GM12878 (cell line): ENCODE results near the gene CNTNAP2.

Experiments
- CEBPZ ChIP-seq: fragments of 150-350 bp; IDR thresholded peaks from 2 replicates; pipeline ENCODE4 v1.6.1; 2016; ENCODE audit warnings: low read depth, low read length
- CREB1 ChIP-seq: IDR thresholded peaks from 2 replicates; pipeline ENCODE4 v1.6.1; 2012; ENCODE audit warnings: low read depth, mild to moderate bottlenecking, inconsistent platforms
- CTCF ChIP-seq, 3 experiments: IDR thresholded peaks in 2 of 3; conservative IDR thresholded peaks in 1 of 3; 2 replicates each; pipeline ENCODE4 v1.5.1; 2011; ENCODE audit warnings: low read depth in 3 of 3, low read length in 3 of 3, mild to moderate bottlenecking in 3 of 3, control low read depth in 2 of 3, moderate library complexity in 2 of 3, inconsistent platforms in 1 of 3, mixed read lengths in 1 of 3; ENCODE audit not compliant: control insufficient read depth in 2 of 3, insufficient read depth in 1 of 3; ENCODE audit errors: extremely low read depth in 1 of 3
- POLR2AphosphoS5 ChIP-seq: IDR thresholded peaks from 2 replicates; pipeline ENCODE4 v1.6.1; 2011; ENCODE audit warnings: mild to moderate bottlenecking, low read length, inconsistent platforms
- RAD21 ChIP-seq: IDR thresholded peaks from 2 replicates; pipeline ENCODE4 v1.6.1; 2011; ENCODE audit warnings: mild to moderate bottlenecking, low read depth, low read length, moderate library complexity; ENCODE audit not compliant: insufficient read depth
- RAD51 ChIP-seq: fragments of 450-650 bp; IDR thresholded peaks from 2 replicates; pipeline ENCODE4 v1.6.1; 2016; ENCODE audit warnings: moderate library complexity, mild to moderate bottlenecking, inconsistent platforms
- SP1 ChIP-seq: IDR thresholded peaks from one replicate; pipeline ENCODE4 v1.6.1; 2011; ENCODE audit warnings: low read depth, low read length
- SREBF2 ChIP-seq: IDR thresholded peaks from 2 replicates; pipeline ENCODE4 v1.6.1; 2012; ENCODE audit warnings: mild to moderate bottlenecking, low read length
- SUZ12 ChIP-seq: fragments of 200-600 bp; sonication (generic); IDR thresholded peaks from one replicate; pipeline ENCODE4 v1.6.1; 2018; ENCODE audit warnings: antibody characterized with exemption, mild to moderate bottlenecking; ENCODE audit not compliant: unreplicated experiment
- TAF1 ChIP-seq: IDR thresholded peaks from 2 replicates; pipeline ENCODE4 v1.6.1; 2011; ENCODE audit warnings: mild to moderate bottlenecking, low read depth, low read length, borderline replicate concordance
- USF2 ChIP-seq: IDR thresholded peaks from 2 replicates; pipeline ENCODE4 v1.6.1; 2011; ENCODE audit warnings: low read depth, low read length, improper control_type of control experiment, borderline replicate concordance
- ZBTB33 ChIP-seq: fragments of 450-650 bp; IDR thresholded peaks from 2 replicates; pipeline ENCODE4 v1.6.1; 2017; ENCODE audit warnings: mild to moderate bottlenecking

GRCh38 chr7:147170341-147171012 lies 1053.9 kb downstream of the CNTNAP2 start:
- TF ChIP-seq SREBF2 (no peak), TAF1 (no peak), CTCF (IDR thresholded peaks at IDR 0.05 in 2 of 3, conservative IDR thresholded peaks at IDR 0.05 in 1 of 3; ENCODE audit: control insufficient read depth in 2 of 3, extremely low read depth in 1 of 3, insufficient read depth in 1 of 3, low read depth in 3 of 3, low read length in 3 of 3) (no peak), RAD21 (no peak), SUZ12 (no peak), ZBTB33 (no peak), SP1 (no peak), POLR2AphosphoS5 (no peak), CREB1 (no peak), USF2 (no peak), RAD51 (no peak), CEBPZ (no peak)
